GM12891 (cell line): ENCODE data around the gene GREM2.

ENCODE experiments used
- PAX5 ChIP-seq: IDR thresholded peaks from 2 replicates; pipeline ENCODE4 v1.6.1; 2011; ENCODE audit warnings: low read length, moderate library complexity, mild to moderate bottlenecking; ENCODE audit not compliant: insufficient read depth, severe bottlenecking
- POLR2A ChIP-seq: IDR thresholded peaks from 2 replicates; pipeline ENCODE4 v1.6.1; 2011; ENCODE audit warnings: low read depth, low read length, control low read depth
- POLR2AphosphoS5 ChIP-seq: IDR thresholded peaks from 2 replicates; pipeline ENCODE4 v1.6.1; 2011; ENCODE audit warnings: low read depth, low read length, control low read depth
- POU2F2 ChIP-seq: IDR thresholded peaks from 2 replicates; pipeline ENCODE4 v1.6.1; 2011; ENCODE audit warnings: low read depth, mild to moderate bottlenecking, control low read depth, low read length, moderate library complexity
- SPI1 ChIP-seq: IDR thresholded peaks from 2 replicates; pipeline ENCODE4 v1.6.1; 2011; ENCODE audit warnings: low read depth, low read length, control low read depth
- TAF1 ChIP-seq: IDR thresholded peaks from 2 replicates; pipeline ENCODE4 v1.6.1; 2011; ENCODE audit warnings: low read depth, low read length, control low read depth

- TF ChIP-seq TAF1 (no peak), POLR2A (no peak), POLR2AphosphoS5 (no peak), POU2F2 (no peak), SPI1 (no peak), PAX5 (no peak)
Measured at GRCh38 chr1:240495601-240496000, 116.4 kb downstream of the GREM2 start.
